ENCODE results near the gene LDB2.

DNA sequence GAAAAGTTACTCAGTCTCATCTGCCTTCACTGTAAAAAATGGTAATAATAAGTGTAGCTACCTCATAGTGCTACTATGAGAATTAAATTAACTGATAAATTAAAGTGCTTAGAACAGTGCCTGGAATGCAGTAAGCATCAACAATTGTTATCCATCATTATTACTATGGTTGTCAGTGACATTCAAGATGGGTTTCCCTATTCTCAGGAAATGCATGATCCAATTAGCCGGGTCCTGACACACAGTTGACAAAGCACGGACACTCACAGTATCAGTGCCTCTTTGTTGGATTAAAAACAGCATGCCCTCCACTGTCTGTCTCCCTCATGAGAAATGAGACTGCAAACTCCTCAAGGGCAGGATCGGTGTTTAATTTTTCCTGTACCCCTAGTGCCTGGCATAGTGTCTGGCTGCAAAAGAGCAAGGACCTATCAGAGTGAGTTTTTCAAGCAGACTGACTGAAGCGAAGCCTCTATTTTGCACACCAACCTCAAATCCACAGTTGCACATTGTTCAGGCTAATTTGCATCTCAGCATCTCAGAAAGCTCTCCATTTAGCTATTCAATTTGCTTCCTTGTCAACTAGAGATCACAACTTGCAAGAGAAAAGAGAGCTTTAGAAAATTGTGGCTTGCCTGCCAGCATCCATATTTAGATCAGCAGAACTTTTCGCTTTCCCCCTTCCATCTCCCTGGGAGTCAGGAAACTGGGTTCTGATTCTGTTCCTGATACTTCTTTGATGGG is 122.9 kb downstream of the LDB2 start:
- TF ChIP-seq, protein P1, sequence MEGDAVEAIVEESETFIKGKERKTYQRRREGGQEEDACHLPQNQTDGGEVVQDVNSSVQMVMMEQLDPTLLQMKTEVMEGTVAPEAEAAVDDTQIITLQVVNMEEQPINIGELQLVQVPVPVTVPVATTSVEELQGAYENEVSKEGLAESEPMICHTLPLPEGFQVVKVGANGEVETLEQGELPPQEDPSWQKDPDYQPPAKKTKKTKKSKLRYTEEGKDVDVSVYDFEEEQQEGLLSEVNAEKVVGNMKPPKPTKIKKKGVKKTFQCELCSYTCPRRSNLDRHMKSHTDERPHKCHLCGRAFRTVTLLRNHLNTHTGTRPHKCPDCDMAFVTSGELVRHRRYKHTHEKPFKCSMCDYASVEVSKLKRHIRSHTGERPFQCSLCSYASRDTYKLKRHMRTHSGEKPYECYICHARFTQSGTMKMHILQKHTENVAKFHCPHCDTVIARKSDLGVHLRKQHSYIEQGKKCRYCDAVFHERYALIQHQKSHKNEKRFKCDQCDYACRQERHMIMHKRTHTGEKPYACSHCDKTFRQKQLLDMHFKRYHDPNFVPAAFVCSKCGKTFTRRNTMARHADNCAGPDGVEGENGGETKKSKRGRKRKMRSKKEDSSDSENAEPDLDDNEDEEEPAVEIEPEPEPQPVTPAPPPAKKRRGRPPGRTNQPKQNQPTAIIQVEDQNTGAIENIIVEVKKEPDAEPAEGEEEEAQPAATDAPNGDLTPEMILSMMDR (IDR thresholded peaks at IDR 0.05) = no peak
- no peak for TF ChIP-seq POLR2A (IDR thresholded peaks at IDR 0.05)
- no peak for TF ChIP-seq EP300 (IDR thresholded peaks at IDR 0.05)

Measured in tibial nerve (tissue), 4 donors.